Hair follicle dermal papilla cell (primary cell): ENCODE data around the gene ZFPM1. TPM values are rescaled to one million over a fixed set of nuclear protein-coding genes. Genes with fewer than 3 reads are reported as not detected.

Experiments
- small RNA-seq: library from RNA; depleted of rRNA; stranded (forward); fragments of <200 nt; gene quantifications from one replicate; pipeline ENCODE3, GENCODE V24; 2012
- total RNA-seq: library from RNA; depleted of rRNA; stranded (reverse); fragments of >200 nt; gene quantifications from 2 replicates; pipeline ENCODE4 v1.2.3, GENCODE V29; 2012

The ZFPM1 gene
- 0.49 and 1.3 TPM in 2 replicates for total RNA-seq

DNA sequence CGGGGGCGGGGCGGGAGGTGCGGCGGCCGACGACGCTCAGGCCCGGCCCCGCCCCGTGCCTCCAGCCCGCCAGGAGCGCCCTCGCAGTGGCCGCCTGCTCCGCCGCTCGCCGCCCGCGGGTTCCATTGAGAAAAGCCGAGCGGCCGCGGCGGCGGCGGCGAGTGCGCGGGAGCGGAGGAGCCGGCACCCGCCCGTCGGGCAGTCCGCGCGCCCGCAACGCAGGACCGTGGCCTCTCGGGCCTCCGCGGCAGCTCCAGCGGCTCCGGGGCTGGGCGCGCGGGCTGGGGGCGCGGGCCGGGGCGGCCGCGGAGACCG lies at the start of gene ZFPM1:
Gene ZFPM1, plus strand, starts transcription at position 64 of the 315 bp plus-strand sequence. CDS start 359 bp downstream, outside the sequence.

DNA sequence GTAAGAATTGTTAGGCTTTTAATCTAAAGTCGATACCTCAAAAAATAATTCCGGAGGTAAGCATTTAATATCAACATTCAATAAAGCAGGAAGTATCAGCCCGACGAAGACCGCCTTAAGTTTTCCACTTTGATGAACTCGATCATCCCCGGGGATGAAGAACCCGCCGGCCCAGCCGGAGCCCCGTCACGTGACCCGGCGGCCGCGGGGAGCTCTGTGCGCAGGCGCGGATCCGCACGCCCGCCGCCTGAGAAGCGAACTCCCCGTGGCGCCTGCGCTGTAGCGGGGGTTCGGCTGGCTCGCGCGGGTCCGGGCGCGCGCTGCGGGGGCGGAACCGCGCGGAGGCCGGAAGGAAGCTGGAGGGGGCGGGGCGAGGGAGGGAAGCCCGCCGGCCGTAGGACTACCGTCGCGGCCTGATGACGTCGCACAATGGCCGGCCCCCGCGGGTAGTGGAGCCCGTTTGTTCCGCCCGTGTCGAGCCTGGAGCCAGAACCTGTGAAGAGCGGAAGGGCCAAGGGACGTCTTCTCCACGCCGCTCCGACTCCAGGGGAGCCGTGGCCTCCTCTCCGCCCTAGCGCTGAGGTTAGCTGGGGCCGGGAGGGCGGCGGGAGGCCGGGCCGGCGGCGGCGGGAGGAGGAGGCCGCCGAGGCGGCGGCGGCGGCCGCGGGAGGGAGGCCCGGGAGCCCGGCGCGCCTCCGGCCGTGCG lies 117.1 kb downstream of the ZFPM1 start, which contains the start of gene ZC3H18:
Gene ZC3H18, plus strand, starts transcription at position 419 of the 706 bp plus-strand sequence. CDS start 6,721 bp downstream, outside the sequence.

Small RNAs within 50 kb of the gene (small RNA-seq; reads per million reads assigned to genes)
- gene MIR5189, result 0.66 reads per million, percentile 6 among the genes with 10 or more reads in this experiment

Other genes starting within 250 kb of the ZFPM1 start
- 1.9 and 3.1 TPM in 2 replicates for gene ZNF469, start 70.3 kb upstream of the ZFPM1 start, total RNA-seq
- gene ZC3H18, start 117.1 kb downstream of the ZFPM1 start, total RNA-seq, result 10.4 and 13.3 TPM in 2 replicates
- gene IL17C, start 185.3 kb downstream of the ZFPM1 start, total RNA-seq, result not detected in 2 replicates
- 112 and 228 TPM in 2 replicates for gene CYBA, start 197.8 kb downstream of the ZFPM1 start, total RNA-seq
- 111 and 124 TPM in 2 replicates for gene MVD, start 209.8 kb downstream of the ZFPM1 start, total RNA-seq
- gene SNAI3, start 233.2 kb downstream of the ZFPM1 start, total RNA-seq, result 0.12 TPM in 1 of 2 replicates, not detected in the other